ENCODE measurements around the gene AMD1. TPM values are rescaled to one million over a fixed set of nuclear protein-coding genes. Genes with fewer than 3 reads are reported as not detected.

Gene AMD1
- total and polyA plus RNA-seq, 2 experiments from 2014 or later: 127 to 243 TPM

DNA sequence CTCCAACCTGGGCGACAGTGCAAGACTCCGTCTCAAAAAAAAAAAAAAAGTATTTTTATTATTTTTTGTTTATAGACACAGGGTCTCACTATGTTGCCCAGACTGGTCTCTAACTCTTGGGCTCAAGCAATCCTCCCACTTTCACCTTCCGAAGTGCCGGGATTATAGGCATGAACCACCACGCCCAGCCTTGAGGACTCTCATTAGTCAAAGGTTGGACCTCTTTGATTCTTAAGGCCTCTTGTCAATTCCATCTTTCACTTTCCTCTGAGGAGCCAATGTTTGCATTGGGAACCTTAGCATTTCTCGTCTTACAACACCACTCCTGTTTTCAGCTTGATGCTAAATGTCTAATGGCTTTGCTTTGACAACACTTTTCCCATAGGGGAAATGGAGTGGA, 43.2 kb upstream of the AMD1 start:
- H3K79me2 ChIP-seq (replicated peaks; ENCODE audit: insufficient read depth): no peaks in the 10 kb centered on the region
- no peak overlapping the region for H3K27ac Mint-ChIP-seq
- H3K4me1 ChIP-seq (ENCODE audit: insufficient read depth): no peaks in the 10 kb centered on the region
- no peak overlapping the region for H3K4me2 ChIP-seq
- no peaks in the 10 kb centered on the region for H3K36me3 Mint-ChIP-seq (ENCODE audit: low read depth)
- ATAC-seq (no peak), DNase-seq (ENCODE audit: low spot score) (no peak)
- H3K27me3 ChIP-seq (ENCODE audit: insufficient read depth): no peaks in the 10 kb centered on the region
- no peaks in the 10 kb centered on the region for H3K9me3 Mint-ChIP-seq
- H3F3A ChIP-seq (replicated peaks; ENCODE audit: low read depth): no peaks in the 10 kb centered on the region
- no peak overlapping the region for H3K4me3 ChIP-seq
- no peaks in the 10 kb centered on the region for H3K9me2 ChIP-seq (ENCODE audit: insufficient read depth)
- H3K4me3 Mint-ChIP-seq: no peak overlapping the region
- no peak for TF ChIP-seq CREB1 (CRISPR knock-in tag; IDR thresholded peaks at IDR 0.05; ENCODE audit: low read depth)
- TF ChIP-seq JUNB (IDR thresholded peaks at IDR 0.05; ENCODE audit: unreplicated experiment): no peak
- TF ChIP-seq POLR2AphosphoS5 (IDR thresholded peaks at IDR 0.05; ENCODE audit: low read depth): no peak
- TF ChIP-seq, protein P1, sequence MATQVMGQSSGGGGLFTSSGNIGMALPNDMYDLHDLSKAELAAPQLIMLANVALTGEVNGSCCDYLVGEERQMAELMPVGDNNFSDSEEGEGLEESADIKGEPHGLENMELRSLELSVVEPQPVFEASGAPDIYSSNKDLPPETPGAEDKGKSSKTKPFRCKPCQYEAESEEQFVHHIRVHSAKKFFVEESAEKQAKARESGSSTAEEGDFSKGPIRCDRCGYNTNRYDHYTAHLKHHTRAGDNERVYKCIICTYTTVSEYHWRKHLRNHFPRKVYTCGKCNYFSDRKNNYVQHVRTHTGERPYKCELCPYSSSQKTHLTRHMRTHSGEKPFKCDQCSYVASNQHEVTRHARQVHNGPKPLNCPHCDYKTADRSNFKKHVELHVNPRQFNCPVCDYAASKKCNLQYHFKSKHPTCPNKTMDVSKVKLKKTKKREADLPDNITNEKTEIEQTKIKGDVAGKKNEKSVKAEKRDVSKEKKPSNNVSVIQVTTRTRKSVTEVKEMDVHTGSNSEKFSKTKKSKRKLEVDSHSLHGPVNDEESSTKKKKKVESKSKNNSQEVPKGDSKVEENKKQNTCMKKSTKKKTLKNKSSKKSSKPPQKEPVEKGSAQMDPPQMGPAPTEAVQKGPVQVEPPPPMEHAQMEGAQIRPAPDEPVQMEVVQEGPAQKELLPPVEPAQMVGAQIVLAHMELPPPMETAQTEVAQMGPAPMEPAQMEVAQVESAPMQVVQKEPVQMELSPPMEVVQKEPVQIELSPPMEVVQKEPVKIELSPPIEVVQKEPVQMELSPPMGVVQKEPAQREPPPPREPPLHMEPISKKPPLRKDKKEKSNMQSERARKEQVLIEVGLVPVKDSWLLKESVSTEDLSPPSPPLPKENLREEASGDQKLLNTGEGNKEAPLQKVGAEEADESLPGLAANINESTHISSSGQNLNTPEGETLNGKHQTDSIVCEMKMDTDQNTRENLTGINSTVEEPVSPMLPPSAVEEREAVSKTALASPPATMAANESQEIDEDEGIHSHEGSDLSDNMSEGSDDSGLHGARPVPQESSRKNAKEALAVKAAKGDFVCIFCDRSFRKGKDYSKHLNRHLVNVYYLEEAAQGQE (IDR thresholded peaks at IDR 0.05; ENCODE audit: unreplicated experiment): no peak
- no peak for TF ChIP-seq ZNF114 (CRISPR knock-in tag; IDR thresholded peaks at IDR 0.05)
- no peak for TF ChIP-seq EZH2 (IDR thresholded peaks at IDR 0.05; ENCODE audit: low read depth, unreplicated experiment)
- TF ChIP-seq ZNF331 (CRISPR knock-in tag; IDR thresholded peaks at IDR 0.05; ENCODE audit: low read depth): no peak
- TF ChIP-seq, protein P2, sequence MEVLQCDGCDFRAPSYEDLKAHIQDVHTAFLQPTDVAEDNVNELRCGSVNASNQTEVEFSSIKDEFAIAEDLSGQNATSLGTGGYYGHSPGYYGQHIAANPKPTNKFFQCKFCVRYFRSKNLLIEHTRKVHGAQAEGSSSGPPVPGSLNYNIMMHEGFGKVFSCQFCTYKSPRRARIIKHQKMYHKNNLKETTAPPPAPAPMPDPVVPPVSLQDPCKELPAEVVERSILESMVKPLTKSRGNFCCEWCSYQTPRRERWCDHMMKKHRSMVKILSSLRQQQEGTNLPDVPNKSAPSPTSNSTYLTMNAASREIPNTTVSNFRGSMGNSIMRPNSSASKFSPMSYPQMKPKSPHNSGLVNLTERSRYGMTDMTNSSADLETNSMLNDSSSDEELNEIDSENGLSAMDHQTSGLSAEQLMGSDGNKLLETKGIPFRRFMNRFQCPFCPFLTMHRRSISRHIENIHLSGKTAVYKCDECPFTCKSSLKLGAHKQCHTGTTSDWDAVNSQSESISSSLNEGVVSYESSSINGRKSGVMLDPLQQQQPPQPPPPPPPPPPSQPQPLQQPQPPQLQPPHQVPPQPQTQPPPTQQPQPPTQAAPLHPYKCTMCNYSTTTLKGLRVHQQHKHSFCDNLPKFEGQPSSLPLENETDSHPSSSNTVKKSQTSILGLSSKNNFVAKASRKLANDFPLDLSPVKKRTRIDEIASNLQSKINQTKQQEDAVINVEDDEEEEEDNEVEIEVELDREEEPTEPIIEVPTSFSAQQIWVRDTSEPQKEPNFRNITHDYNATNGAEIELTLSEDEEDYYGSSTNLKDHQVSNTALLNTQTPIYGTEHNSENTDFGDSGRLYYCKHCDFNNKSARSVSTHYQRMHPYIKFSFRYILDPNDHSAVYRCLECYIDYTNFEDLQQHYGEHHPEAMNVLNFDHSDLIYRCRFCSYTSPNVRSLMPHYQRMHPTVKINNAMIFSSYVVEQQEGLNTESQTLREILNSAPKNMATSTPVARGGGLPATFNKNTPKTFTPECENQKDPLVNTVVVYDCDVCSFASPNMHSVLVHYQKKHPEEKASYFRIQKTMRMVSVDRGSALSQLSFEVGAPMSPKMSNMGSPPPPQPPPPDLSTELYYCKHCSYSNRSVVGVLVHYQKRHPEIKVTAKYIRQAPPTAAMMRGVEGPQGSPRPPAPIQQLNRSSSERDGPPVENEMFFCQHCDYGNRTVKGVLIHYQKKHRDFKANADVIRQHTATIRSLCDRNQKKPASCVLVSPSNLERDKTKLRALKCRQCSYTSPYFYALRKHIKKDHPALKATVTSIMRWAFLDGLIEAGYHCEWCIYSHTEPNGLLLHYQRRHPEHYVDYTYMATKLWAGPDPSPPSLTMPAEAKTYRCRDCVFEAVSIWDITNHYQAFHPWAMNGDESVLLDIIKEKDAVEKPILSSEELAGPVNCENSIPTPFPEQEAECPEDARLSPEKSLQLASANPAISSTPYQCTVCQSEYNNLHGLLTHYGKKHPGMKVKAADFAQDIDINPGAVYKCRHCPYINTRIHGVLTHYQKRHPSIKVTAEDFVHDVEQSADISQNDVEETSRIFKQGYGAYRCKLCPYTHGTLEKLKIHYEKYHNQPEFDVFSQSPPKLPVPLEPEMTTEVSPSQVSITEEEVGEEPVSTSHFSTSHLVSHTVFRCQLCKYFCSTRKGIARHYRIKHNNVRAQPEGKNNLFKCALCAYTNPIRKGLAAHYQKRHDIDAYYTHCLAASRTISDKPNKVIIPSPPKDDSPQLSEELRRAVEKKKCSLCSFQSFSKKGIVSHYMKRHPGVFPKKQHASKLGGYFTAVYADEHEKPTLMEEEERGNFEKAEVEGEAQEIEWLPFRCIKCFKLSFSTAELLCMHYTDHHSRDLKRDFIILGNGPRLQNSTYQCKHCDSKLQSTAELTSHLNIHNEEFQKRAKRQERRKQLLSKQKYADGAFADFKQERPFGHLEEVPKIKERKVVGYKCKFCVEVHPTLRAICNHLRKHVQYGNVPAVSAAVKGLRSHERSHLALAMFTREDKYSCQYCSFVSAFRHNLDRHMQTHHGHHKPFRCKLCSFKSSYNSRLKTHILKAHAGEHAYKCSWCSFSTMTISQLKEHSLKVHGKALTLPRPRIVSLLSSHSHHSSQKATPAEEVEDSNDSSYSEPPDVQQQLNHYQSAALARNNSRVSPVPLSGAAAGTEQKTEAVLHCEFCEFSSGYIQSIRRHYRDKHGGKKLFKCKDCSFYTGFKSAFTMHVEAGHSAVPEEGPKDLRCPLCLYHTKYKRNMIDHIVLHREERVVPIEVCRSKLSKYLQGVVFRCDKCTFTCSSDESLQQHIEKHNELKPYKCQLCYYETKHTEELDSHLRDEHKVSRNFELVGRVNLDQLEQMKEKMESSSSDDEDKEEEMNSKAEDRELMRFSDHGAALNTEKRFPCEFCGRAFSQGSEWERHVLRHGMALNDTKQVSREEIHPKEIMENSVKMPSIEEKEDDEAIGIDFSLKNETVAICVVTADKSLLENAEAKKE (CRISPR knock-in tag; IDR thresholded peaks at IDR 0.05): no peak
- TF ChIP-seq EZH2phosphoT487 (IDR thresholded peaks at IDR 0.05; ENCODE audit: unreplicated experiment): no peak
- TF ChIP-seq, protein P3, sequence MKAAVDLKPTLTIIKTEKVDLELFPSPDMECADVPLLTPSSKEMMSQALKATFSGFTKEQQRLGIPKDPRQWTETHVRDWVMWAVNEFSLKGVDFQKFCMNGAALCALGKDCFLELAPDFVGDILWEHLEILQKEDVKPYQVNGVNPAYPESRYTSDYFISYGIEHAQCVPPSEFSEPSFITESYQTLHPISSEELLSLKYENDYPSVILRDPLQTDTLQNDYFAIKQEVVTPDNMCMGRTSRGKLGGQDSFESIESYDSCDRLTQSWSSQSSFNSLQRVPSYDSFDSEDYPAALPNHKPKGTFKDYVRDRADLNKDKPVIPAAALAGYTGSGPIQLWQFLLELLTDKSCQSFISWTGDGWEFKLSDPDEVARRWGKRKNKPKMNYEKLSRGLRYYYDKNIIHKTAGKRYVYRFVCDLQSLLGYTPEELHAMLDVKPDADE (IDR thresholded peaks at IDR 0.05): no peak
- H3K36me3 ChIP-seq (ENCODE audit: insufficient read depth): no peaks in the 10 kb centered on the region
- H3K27me3 Mint-ChIP-seq (ENCODE audit: insufficient read depth, low read depth, poor library complexity): no peaks in the 10 kb centered on the region
- no peaks in the 10 kb centered on the region for H3K4me1 Mint-ChIP-seq
- H3K27ac ChIP-seq (ENCODE audit: low read depth): no peak overlapping the region
- H2AFZ ChIP-seq: no peak overlapping the region
- no peaks in the 10 kb centered on the region for H4K20me1 ChIP-seq (replicated peaks; ENCODE audit: insufficient read depth)

Data from GM23338 (cell line).